ENCODE data around the gene ANO2.

ANO2 gene

GRCh38 chr12:5768171-5768570, 176.9 kb downstream of the ANO2 start:
- TF ChIP-seq POLR2AphosphoS5 (IDR thresholded peaks at IDR 0.05; ENCODE audit: low read depth, low read length) (no peak), SIN3A (IDR thresholded peaks at IDR 0.05; ENCODE audit: borderline replicate concordance, insufficient read depth, low read length) (no peak), TAF1 (IDR thresholded peaks at IDR 0.05; ENCODE audit: borderline replicate concordance, insufficient read depth, low read length) (no peak), FOXP2 (optimal IDR thresholded peaks at IDR 0.05; ENCODE audit: borderline replicate concordance, extremely low read depth, extremely low read length, insufficient read depth) (no peak), REST (IDR thresholded peaks at IDR 0.05; ENCODE audit: insufficient read depth in 1 of 2, low read depth in 2 of 2, low read length in 2 of 2) (no peak)

GRCh38 chr12:5758347-5758746, 186.7 kb downstream of the ANO2 start:
- no peak for TF ChIP-seq REST (IDR thresholded peaks at IDR 0.05; ENCODE audit: insufficient read depth in 1 of 2, low read depth in 2 of 2, low read length in 2 of 2)

GRCh38 chr12:5756338-5756842, 188.7 kb downstream of the ANO2 start:
- no peak for TF ChIP-seq SIN3A (IDR thresholded peaks at IDR 0.05; ENCODE audit: borderline replicate concordance, insufficient read depth, low read length)
- no peak for TF ChIP-seq REST (IDR thresholded peaks at IDR 0.05; ENCODE audit: insufficient read depth in 1 of 2, low read depth in 2 of 2, low read length in 2 of 2)
- TF ChIP-seq POLR2AphosphoS5 (IDR thresholded peaks at IDR 0.05; ENCODE audit: low read depth, low read length): no peak
- TF ChIP-seq TAF1 (IDR thresholded peaks at IDR 0.05; ENCODE audit: borderline replicate concordance, insufficient read depth, low read length): no peak
- no peak for TF ChIP-seq FOXP2 (optimal IDR thresholded peaks at IDR 0.05; ENCODE audit: borderline replicate concordance, extremely low read depth, extremely low read length, insufficient read depth)

GRCh38 chr12:5748027-5748426, 197.0 kb downstream of the ANO2 start:
- TF ChIP-seq SIN3A (IDR thresholded peaks at IDR 0.05; ENCODE audit: borderline replicate concordance, insufficient read depth, low read length) (no peak), TAF1 (IDR thresholded peaks at IDR 0.05; ENCODE audit: borderline replicate concordance, insufficient read depth, low read length) (no peak), REST (IDR thresholded peaks at IDR 0.05; ENCODE audit: insufficient read depth in 1 of 2, low read depth in 2 of 2, low read length in 2 of 2) (no peak), POLR2AphosphoS5 (IDR thresholded peaks at IDR 0.05; ENCODE audit: low read depth, low read length) (no peak), FOXP2 (optimal IDR thresholded peaks at IDR 0.05; ENCODE audit: borderline replicate concordance, extremely low read depth, extremely low read length, insufficient read depth) (no peak)

GRCh38 chr12:5746917-5747316, 198.1 kb downstream of the ANO2 start:
- no peak for TF ChIP-seq REST (IDR thresholded peaks at IDR 0.05; ENCODE audit: insufficient read depth in 1 of 2, low read depth in 2 of 2, low read length in 2 of 2)
- TF ChIP-seq FOXP2 (optimal IDR thresholded peaks at IDR 0.05; ENCODE audit: borderline replicate concordance, extremely low read depth, extremely low read length, insufficient read depth): no peak
- TF ChIP-seq TAF1 (IDR thresholded peaks at IDR 0.05; ENCODE audit: borderline replicate concordance, insufficient read depth, low read length): no peak
- TF ChIP-seq SIN3A (IDR thresholded peaks at IDR 0.05; ENCODE audit: borderline replicate concordance, insufficient read depth, low read length): no peak
- no peak for TF ChIP-seq POLR2AphosphoS5 (IDR thresholded peaks at IDR 0.05; ENCODE audit: low read depth, low read length)
